ENCODE results near the gene MEIOSIN.

Gene MEIOSIN

GRCh38 chr19:45770192-45771101 is 37.2 kb downstream of the MEIOSIN start (continued):
- TF ChIP-seq ZNF280D (tag by site-specific recombination; IDR thresholded peaks at IDR 0.05) (no peak), ZNF571 (tag by site-specific recombination; IDR thresholded peaks at IDR 0.05) (no peak), ZBTB20 (tag by site-specific recombination; IDR thresholded peaks at IDR 0.05) (peak; percentile 100), ZNF514 (tag by site-specific recombination; IDR thresholded peaks at IDR 0.05) (no peak), ZNF335 (tag by site-specific recombination; conservative IDR thresholded peaks at IDR 0.05) (peak; percentile 80), FEZF1 (tag by site-specific recombination; IDR thresholded peaks at IDR 0.05) (no peak), GLIS1 (tag by site-specific recombination; IDR thresholded peaks at IDR 0.05) (peak; percentile 97), ZNF146 (tag by site-specific recombination; IDR thresholded peaks at IDR 0.05) (no peak), ZNF555 (tag by site-specific recombination; conservative IDR thresholded peaks at IDR 0.05) (no peak), ZNF266 (tag by site-specific recombination; IDR thresholded peaks at IDR 0.05; ENCODE audit: low read depth) (no peak), ZNF585B (tag by site-specific recombination; IDR thresholded peaks at IDR 0.05) (no peak), GLIS2 (tag by site-specific recombination; IDR thresholded peaks at IDR 0.05) (peak; percentile 93), ZNF155 (tag by site-specific recombination; IDR thresholded peaks at IDR 0.05) (no peak), INSM2 (tag by site-specific recombination; IDR thresholded peaks at IDR 0.05) (no peak), ZIC2 (tag by site-specific recombination; IDR thresholded peaks at IDR 0.05) (peak; percentile 95), ZNF292 (tag by site-specific recombination; IDR thresholded peaks at IDR 0.05; ENCODE audit: borderline replicate concordance, low read depth) (no peak), ZNF544 (tag by site-specific recombination; IDR thresholded peaks at IDR 0.05) (no peak), ZNF610 (tag by site-specific recombination; IDR thresholded peaks at IDR 0.05; ENCODE audit: borderline replicate concordance) (peak; percentile 70; the same call in 1 of the 2 replicates), ZNF791 (tag by site-specific recombination; IDR thresholded peaks at IDR 0.05) (no peak), ZNF19 (tag by site-specific recombination; IDR thresholded peaks at IDR 0.05; ENCODE audit: low read depth) (no peak), HOXA7 (CRISPR knock-in tag; IDR thresholded peaks at IDR 0.05; ENCODE audit: borderline replicate concordance) (no peak), ZNF311 (tag by site-specific recombination; IDR thresholded peaks at IDR 0.05; ENCODE audit: borderline replicate concordance) (no peak)
- TF ChIP-seq, protein P1, sequence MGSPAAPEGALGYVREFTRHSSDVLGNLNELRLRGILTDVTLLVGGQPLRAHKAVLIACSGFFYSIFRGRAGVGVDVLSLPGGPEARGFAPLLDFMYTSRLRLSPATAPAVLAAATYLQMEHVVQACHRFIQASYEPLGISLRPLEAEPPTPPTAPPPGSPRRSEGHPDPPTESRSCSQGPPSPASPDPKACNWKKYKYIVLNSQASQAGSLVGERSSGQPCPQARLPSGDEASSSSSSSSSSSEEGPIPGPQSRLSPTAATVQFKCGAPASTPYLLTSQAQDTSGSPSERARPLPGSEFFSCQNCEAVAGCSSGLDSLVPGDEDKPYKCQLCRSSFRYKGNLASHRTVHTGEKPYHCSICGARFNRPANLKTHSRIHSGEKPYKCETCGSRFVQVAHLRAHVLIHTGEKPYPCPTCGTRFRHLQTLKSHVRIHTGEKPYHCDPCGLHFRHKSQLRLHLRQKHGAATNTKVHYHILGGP (tag by site-specific recombination; IDR thresholded peaks at IDR 0.05) = no peak
- TF ChIP-seq, protein P2, sequence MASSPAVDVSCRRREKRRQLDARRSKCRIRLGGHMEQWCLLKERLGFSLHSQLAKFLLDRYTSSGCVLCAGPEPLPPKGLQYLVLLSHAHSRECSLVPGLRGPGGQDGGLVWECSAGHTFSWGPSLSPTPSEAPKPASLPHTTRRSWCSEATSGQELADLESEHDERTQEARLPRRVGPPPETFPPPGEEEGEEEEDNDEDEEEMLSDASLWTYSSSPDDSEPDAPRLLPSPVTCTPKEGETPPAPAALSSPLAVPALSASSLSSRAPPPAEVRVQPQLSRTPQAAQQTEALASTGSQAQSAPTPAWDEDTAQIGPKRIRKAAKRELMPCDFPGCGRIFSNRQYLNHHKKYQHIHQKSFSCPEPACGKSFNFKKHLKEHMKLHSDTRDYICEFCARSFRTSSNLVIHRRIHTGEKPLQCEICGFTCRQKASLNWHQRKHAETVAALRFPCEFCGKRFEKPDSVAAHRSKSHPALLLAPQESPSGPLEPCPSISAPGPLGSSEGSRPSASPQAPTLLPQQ (tag by site-specific recombination; IDR thresholded peaks at IDR 0.05) = peak; percentile 99
- TF ChIP-seq, protein P3, sequence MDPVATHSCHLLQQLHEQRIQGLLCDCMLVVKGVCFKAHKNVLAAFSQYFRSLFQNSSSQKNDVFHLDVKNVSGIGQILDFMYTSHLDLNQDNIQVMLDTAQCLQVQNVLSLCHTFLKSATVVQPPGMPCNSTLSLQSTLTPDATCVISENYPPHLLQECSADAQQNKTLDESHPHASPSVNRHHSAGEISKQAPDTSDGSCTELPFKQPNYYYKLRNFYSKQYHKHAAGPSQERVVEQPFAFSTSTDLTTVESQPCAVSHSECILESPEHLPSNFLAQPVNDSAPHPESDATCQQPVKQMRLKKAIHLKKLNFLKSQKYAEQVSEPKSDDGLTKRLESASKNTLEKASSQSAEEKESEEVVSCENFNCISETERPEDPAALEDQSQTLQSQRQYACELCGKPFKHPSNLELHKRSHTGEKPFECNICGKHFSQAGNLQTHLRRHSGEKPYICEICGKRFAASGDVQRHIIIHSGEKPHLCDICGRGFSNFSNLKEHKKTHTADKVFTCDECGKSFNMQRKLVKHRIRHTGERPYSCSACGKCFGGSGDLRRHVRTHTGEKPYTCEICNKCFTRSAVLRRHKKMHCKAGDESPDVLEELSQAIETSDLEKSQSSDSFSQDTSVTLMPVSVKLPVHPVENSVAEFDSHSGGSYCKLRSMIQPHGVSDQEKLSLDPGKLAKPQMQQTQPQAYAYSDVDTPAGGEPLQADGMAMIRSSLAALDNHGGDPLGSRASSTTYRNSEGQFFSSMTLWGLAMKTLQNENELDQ (tag by site-specific recombination; IDR thresholded peaks at IDR 0.05; ENCODE audit: low read depth) = no peak
- TF ChIP-seq, protein P4, sequence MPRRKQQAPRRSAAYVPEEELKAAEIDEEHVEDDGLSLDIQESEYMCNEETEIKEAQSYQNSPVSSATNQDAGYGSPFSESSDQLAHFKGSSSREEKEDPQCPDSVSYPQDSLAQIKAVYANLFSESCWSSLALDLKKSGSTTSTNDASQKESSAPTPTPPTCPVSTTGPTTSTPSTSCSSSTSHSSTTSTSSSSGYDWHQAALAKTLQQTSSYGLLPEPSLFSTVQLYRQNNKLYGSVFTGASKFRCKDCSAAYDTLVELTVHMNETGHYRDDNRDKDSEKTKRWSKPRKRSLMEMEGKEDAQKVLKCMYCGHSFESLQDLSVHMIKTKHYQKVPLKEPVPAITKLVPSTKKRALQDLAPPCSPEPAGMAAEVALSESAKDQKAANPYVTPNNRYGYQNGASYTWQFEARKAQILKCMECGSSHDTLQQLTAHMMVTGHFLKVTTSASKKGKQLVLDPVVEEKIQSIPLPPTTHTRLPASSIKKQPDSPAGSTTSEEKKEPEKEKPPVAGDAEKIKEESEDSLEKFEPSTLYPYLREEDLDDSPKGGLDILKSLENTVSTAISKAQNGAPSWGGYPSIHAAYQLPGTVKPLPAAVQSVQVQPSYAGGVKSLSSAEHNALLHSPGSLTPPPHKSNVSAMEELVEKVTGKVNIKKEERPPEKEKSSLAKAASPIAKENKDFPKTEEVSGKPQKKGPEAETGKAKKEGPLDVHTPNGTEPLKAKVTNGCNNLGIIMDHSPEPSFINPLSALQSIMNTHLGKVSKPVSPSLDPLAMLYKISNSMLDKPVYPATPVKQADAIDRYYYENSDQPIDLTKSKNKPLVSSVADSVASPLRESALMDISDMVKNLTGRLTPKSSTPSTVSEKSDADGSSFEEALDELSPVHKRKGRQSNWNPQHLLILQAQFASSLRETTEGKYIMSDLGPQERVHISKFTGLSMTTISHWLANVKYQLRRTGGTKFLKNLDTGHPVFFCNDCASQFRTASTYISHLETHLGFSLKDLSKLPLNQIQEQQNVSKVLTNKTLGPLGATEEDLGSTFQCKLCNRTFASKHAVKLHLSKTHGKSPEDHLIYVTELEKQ (tag by site-specific recombination; IDR thresholded peaks at IDR 0.05; ENCODE audit: borderline replicate concordance) = no peak
